HepG2 (cell line): ENCODE data around the gene SLC45A2. TPM values are rescaled to one million over a fixed set of nuclear protein-coding genes. Genes with fewer than 3 reads are reported as not detected.

Experiments used
- ARID5B ChIP-seq: IDR thresholded peaks from 2 replicates; pipeline ENCODE4 v1.4.0; 2020; ENCODE audit warnings: mild to moderate bottlenecking, missing genetic modification reagents
- CBX2 ChIP-seq, 2 experiments: fragments of 200-600 bp in 1 of 2; sonication (generic); formaldehyde crosslinking in 1 of 2; IDR thresholded peaks; 2 replicates each; pipeline versions ENCODE4 v1.7.0 to v1.8.1; 2018 to 2022; ENCODE audit warnings: low read depth in 2 of 2, low read length in 1 of 2, mild to moderate bottlenecking in 1 of 2, missing genetic modification reagents in 1 of 2
- CBX5 ChIP-seq: sonication (generic); formaldehyde crosslinking; IDR thresholded peaks from 2 replicates; pipeline ENCODE4 v1.4.0; 2020; ENCODE audit warnings: missing genetic modification reagents, borderline replicate concordance
- EEA1 ChIP-seq: sonication (generic); formaldehyde crosslinking; IDR thresholded peaks from 2 replicates; pipeline ENCODE4 v1.5.1; 2020; ENCODE audit warnings: mild to moderate bottlenecking, missing genetic modification reagents, borderline replicate concordance
- ELF3 ChIP-seq: IDR thresholded peaks from 2 replicates; pipeline ENCODE4 v1.6.1; 2016; ENCODE audit warnings: missing genetic modification reagents, missing compliant biosample characterization
- GATAD2A ChIP-seq: IDR thresholded peaks from 2 replicates; pipeline ENCODE4 v1.6.1; 2016
- KDM1A ChIP-seq: IDR thresholded peaks from 2 replicates; pipeline ENCODE4 v1.6.1; 2016; ENCODE audit warnings: missing compliant biosample characterization
- MED13 ChIP-seq: sonication (generic); formaldehyde crosslinking; IDR thresholded peaks from 2 replicates; pipeline ENCODE4 v1.5.0; 2020; ENCODE audit warnings: missing genetic modification reagents
- REL ChIP-seq: sonication (generic); formaldehyde crosslinking; conservative IDR thresholded peaks from 2 replicates; pipeline ENCODE4 v1.8.0; 2022; ENCODE audit warnings: mild to moderate bottlenecking, missing genetic modification reagents, moderate library complexity
- REXO4 ChIP-seq: sonication (generic); formaldehyde crosslinking; IDR thresholded peaks from 2 replicates; pipeline ENCODE4 v1.8.0; 2022; ENCODE audit warnings: missing genetic modification reagents, mild to moderate bottlenecking, borderline replicate concordance
- SOX5 ChIP-seq: IDR thresholded peaks from 2 replicates; pipeline ENCODE4 v1.6.1; 2016; ENCODE audit warnings: borderline replicate concordance
- ZFP36L2 ChIP-seq: sonication (generic); formaldehyde crosslinking; IDR thresholded peaks from 2 replicates; pipeline ENCODE4 v1.4.0; 2020; ENCODE audit warnings: missing genetic modification reagents
- ZNF12 ChIP-seq: sonication (generic); formaldehyde crosslinking; IDR thresholded peaks from 2 replicates; pipeline ENCODE4 v1.5.0; 2020; ENCODE audit warnings: missing genetic modification reagents
- ZNF205 ChIP-seq: IDR thresholded peaks from 2 replicates; pipeline ENCODE4 v1.6.1; 2018; ENCODE audit warnings: missing biosample characterization, missing genetic modification reagents
- ZNF256 ChIP-seq: sonication (generic); formaldehyde crosslinking; conservative IDR thresholded peaks from 2 replicates; pipeline ENCODE4 v1.4.0; 2020; ENCODE audit warnings: missing genetic modification reagents
- ZNF281 ChIP-seq: sonication (generic); formaldehyde crosslinking; IDR thresholded peaks from 2 replicates; pipeline ENCODE4 v1.4.0; 2020; ENCODE audit warnings: missing genetic modification reagents, borderline replicate concordance
- ZNF546 ChIP-seq: sonication (generic); formaldehyde crosslinking; conservative IDR thresholded peaks from 2 replicates; pipeline ENCODE4 v1.8.1; 2023; ENCODE audit warnings: mild to moderate bottlenecking, missing genetic modification reagents
- ZNF547 ChIP-seq: sonication (generic); formaldehyde crosslinking; IDR thresholded peaks from 2 replicates; pipeline ENCODE4 v1.5.1; 2020; ENCODE audit warnings: mild to moderate bottlenecking, missing genetic modification reagents
- ZNF550 ChIP-seq: sonication (generic); formaldehyde crosslinking; IDR thresholded peaks from 2 replicates; pipeline ENCODE4 v1.4.0; 2020; ENCODE audit warnings: mild to moderate bottlenecking, missing genetic modification reagents, borderline replicate concordance
- ZNF766 ChIP-seq: sonication (generic); formaldehyde crosslinking; IDR thresholded peaks from 2 replicates; pipeline ENCODE4 v1.5.0; 2020; ENCODE audit warnings: missing genetic modification reagents, borderline replicate concordance
- ZNF776 ChIP-seq: sonication (generic); formaldehyde crosslinking; IDR thresholded peaks from 2 replicates; pipeline ENCODE4 v1.4.0; 2020; ENCODE audit warnings: mild to moderate bottlenecking, missing genetic modification reagents
- polyA plus RNA-seq, 8 experiments: library from polyadenylated mRNA; depleted of rRNA in 3 of 8; stranded (reverse) in 7 of 8; unstranded in 1 of 8; fragments of >200 nt; fragmentation: Illumina TruSeq in 4 of 8; extraction: Trizol in 4 of 8; gene quantifications; 2 replicates each; pipeline versions ENCODE4 v1.2.1 to v1.2.3, GENCODE V29; 2011 to 2016; ENCODE audit warnings: low read depth in 4 of 8, missing spikeins in 1 of 8, mixed read lengths in 1 of 8; ENCODE audit not compliant: insufficient read depth in 1 of 8
- total RNA-seq, 5 experiments: library from RNA; depleted of rRNA; stranded (reverse); fragments of >200 nt; fragmentation: Illumina TruSeq; extraction: Trizol; gene quantifications; 2 replicates each; pipeline ENCODE4 v1.2.3, GENCODE V29; 2016; ENCODE audit warnings: low read depth in 1 of 5

SLC45A2 gene
- total and polyA plus RNA-seq, 2 of the 13 experiments (the other 11 are each of a cell fraction or from before 2014, with no cell fraction given): 0.22 to 0.24 TPM

GRCh38 chr5:34007621-34008600 lies 23.4 kb upstream of the SLC45A2 start, which contains the start of gene AMACR (continued):
- TF ChIP-seq ZNF205 (peak; percentile 26; the same call in 1 of the 2 replicates), ZNF546 (peak; percentile 50; the same call in 1 of the 2 replicates), ARID5B (CRISPR knock-in tag) (peak; percentile 79), CBX5 (CRISPR knock-in tag) (peak; percentile 42; the same call in 1 of the 2 replicates), ZNF256 (CRISPR knock-in tag) (peak; percentile 79), REL (peak; percentile 71; the same call in 1 of the 2 replicates), ZNF550 (CRISPR knock-in tag) (peak; percentile 87; the same call in 1 of the 2 replicates), ZNF12 (CRISPR knock-in tag) (peak; percentile 32; the same call in 1 of the 2 replicates), ELF3 (CRISPR knock-in tag) (peak; percentile 33; the same call in 1 of the 2 replicates), SOX5 (CRISPR knock-in tag) (peak; percentile 68), ZNF547 (peak; percentile 79), ZNF776 (CRISPR knock-in tag) (peak; percentile 75; the same call in 1 of the 2 replicates), KDM1A (CRISPR knock-in tag) (no peak), MED13 (CRISPR knock-in tag) (peak; percentile 65; the same call in 1 of the 2 replicates), ZFP36L2 (CRISPR knock-in tag) (peak; percentile 37; the same call in 1 of the 2 replicates), EEA1 (CRISPR knock-in tag) (peak; percentile 72; the same call in 1 of the 2 replicates), REXO4 (peak; percentile 69; the same call in 1 of the 2 replicates), ZNF766 (CRISPR knock-in tag) (peak; percentile 75; the same call in 1 of the 2 replicates), CBX2 (IDR thresholded peaks at IDR 0.05; ENCODE audit: low read depth, low read length) (no peak), CBX2 (CRISPR knock-in tag; IDR thresholded peaks at IDR 0.05; ENCODE audit: low read depth) (no peak), GATAD2A (CRISPR knock-in tag) (peak; percentile 76), ZNF281 (CRISPR knock-in tag) (peak; percentile 24; the same call in 1 of the 2 replicates)
